Skeletal muscle satellite cell (primary cell): ENCODE measurements around the gene SLC18B1.

Experiments
- H3K27me3 ChIP-seq: 2 replicates; pipeline ENCODE4 v1.7.0; 2013; ENCODE audit warnings: low read length; ENCODE audit not compliant: control insufficient read depth, insufficient read depth
- H3K36me3 ChIP-seq: 2 replicates; pipeline ENCODE4 v1.7.0; 2013; ENCODE audit warnings: mild to moderate bottlenecking, control low read depth, low read length; ENCODE audit not compliant: insufficient read depth
- H3K4me1 ChIP-seq: 2 replicates; pipeline ENCODE4 v1.7.0; 2013; ENCODE audit warnings: low read length; ENCODE audit not compliant: control insufficient read depth, insufficient read depth
- H3K4me2 ChIP-seq: 2 replicates; pipeline ENCODE4 v1.7.0; 2013; ENCODE audit warnings: mild to moderate bottlenecking, low read length
- H3K4me3 ChIP-seq: 2 replicates; pipeline ENCODE4 v1.7.0; 2013; ENCODE audit warnings: low read length
- H3K9ac ChIP-seq: 2 replicates; pipeline ENCODE4 v1.7.0; 2013; ENCODE audit warnings: mild to moderate bottlenecking, low read depth, low read length, moderate library complexity
- H3K9me3 ChIP-seq: replicated peaks from 2 replicates; pipeline ENCODE4 v1.7.0; 2013; ENCODE audit warnings: mild to moderate bottlenecking, control low read depth, low read length
- small RNA-seq: library from RNA; depleted of rRNA; stranded (forward); fragments of <200 nt; gene quantifications from one replicate; pipeline ENCODE3, GENCODE V24; 2012

SLC18B1 gene

DNA sequence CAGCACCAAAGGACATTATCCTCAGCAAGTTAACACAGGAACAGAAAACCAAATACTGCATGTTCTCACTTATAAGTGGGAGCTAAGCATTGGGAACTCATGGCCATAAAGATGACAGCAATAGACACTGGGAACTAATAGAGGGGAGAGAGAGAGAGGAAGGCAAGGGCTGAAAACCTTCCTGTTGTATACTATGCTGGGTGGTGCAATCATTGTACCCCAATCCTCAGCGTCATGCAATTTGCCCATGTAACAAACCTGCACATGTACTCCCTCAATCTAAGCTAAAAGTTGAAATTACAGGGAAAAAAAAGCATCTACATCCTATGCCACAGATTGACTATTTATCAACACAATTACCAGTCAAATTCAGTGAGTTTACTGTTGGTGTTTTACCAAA is 64.6 kb downstream of the SLC18B1 start:
- Histone ChIP-seq H3K4me3 (no peak overlapping the region), H3K9ac (no peak overlapping the region)

DNA sequence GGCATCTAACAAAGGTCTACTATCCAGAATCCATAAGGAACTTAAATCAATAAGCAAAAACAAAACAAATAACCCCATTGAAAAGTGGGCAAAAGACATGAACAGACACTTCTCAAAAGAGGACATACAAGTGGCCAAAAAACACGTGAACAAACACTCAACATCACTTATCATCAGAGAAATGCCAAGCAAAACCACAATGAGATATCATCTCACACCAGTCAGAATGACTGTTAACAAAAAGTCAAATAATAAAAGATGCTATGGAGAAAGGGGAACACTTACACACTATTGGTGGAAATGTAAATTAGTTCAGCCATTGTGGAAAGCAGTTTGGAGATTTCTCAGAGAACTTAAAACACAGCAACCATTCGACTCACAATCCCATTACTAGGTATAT is 65.2 kb downstream of the SLC18B1 start:
- no peak overlapping the region for H3K4me3 ChIP-seq
- H3K9me3 ChIP-seq: no peaks in the 10 kb centered on the region
- no peaks in the 10 kb centered on the region for H3K4me1 ChIP-seq
- no peak overlapping the region for H3K9ac ChIP-seq
- H3K4me2 ChIP-seq: no peak overlapping the region
- no peaks in the 10 kb centered on the region for H3K36me3 ChIP-seq
- peaks cover 8% of the 10 kb centered on the region for H3K27me3 ChIP-seq

More for the DNA sequence above, 64.6 kb downstream of the SLC18B1 start:
- Histone ChIP-seq H3K4me2 (no peak overlapping the region), H3K9me3 (no peaks in the 10 kb centered on the region), H3K4me1 (no peaks in the 10 kb centered on the region), H3K27me3 (peaks cover 11% of the 10 kb centered on the region), H3K36me3 (no peaks in the 10 kb centered on the region)

- Histone ChIP-seq H3K36me3 (no peaks in the 10 kb centered on the region), H3K4me1 (no peaks in the 10 kb centered on the region)
These were observed 67.4 kb downstream of the SLC18B1 start for GRCh38 chr6:132731086-132731485.

DNA sequence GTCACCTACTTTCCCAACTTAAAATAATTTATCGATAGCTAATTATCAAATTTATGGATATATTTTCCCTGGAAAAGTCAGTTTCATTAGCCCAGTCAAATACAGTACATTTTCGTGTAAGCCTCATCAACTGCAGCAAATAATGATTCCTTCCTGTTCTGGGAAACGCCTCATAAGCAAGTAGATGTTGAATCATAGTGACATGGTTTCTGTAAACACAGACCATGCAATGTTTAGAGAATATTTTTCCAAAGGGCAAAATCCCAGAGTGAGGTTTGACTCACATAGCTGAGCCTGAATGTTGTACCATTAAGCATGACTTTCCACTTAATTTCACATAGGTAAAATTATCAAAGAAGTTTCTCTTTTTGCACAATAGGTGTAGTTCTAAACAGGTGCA is 67.9 kb downstream of the SLC18B1 start:
- H3K4me1 ChIP-seq: no peaks in the 10 kb centered on the region
- H3K9me3 ChIP-seq: no peaks in the 10 kb centered on the region
- H3K9ac ChIP-seq: no peak overlapping the region
- H3K4me2 ChIP-seq: no peak overlapping the region
- H3K4me3 ChIP-seq: no peak overlapping the region
- no peaks in the 10 kb centered on the region for H3K27me3 ChIP-seq
- H3K36me3 ChIP-seq: no peaks in the 10 kb centered on the region

More at GRCh38 chr6:132731086-132731485, 67.4 kb downstream of the SLC18B1 start:
- H3K27me3 ChIP-seq: peaks cover 2% of the 10 kb centered on the region
- H3K4me2 ChIP-seq: no peak overlapping the region
- H3K9ac ChIP-seq: no peak overlapping the region
- no peak overlapping the region for H3K4me3 ChIP-seq
- no peaks in the 10 kb centered on the region for H3K9me3 ChIP-seq

GRCh38 chr6:132728616-132729015 is 69.8 kb downstream of the SLC18B1 start:
- no peaks in the 10 kb centered on the region for H3K36me3 ChIP-seq

DNA sequence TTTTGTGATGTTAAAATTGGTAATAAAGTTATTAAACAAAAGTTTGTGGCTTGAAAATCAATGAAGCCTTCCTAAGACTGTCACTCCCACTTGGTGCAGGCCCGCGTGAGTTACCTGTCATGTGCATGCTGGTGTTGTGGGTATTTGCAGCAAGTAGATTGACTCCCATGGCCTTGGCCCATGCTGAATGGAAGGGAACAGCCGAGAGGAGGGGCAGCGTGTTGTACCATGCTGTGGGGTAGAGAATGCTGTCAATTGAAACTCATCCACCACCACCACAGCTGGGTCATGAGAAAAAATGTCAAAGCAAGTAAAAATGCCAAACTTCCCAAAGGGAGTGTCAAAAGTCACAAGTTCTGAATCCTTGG is 71.8 kb downstream of the SLC18B1 start:
- Histone ChIP-seq H3K4me1 (no peaks in the 10 kb centered on the region), H3K27me3 (no peaks in the 10 kb centered on the region), H3K9ac (no peak overlapping the region), H3K9me3 (no peaks in the 10 kb centered on the region), H3K4me2 (no peak overlapping the region), H3K36me3 (no peaks in the 10 kb centered on the region), H3K4me3 (no peak overlapping the region)

More at GRCh38 chr6:132728616-132729015, 69.8 kb downstream of the SLC18B1 start:
- Histone ChIP-seq H3K4me2 (no peak overlapping the region), H3K9ac (no peak overlapping the region), H3K27me3 (no peaks in the 10 kb centered on the region), H3K4me1 (no peaks in the 10 kb centered on the region), H3K4me3 (no peak overlapping the region), H3K9me3 (no peaks in the 10 kb centered on the region)

- Histone ChIP-seq H3K4me3 (no peak overlapping the region), H3K9me3 (no peaks in the 10 kb centered on the region), H3K4me1 (no peaks in the 10 kb centered on the region), H3K36me3 (no peaks in the 10 kb centered on the region), H3K9ac (no peak overlapping the region), H3K4me2 (no peak overlapping the region), H3K27me3 (no peaks in the 10 kb centered on the region)
These were observed 72.4 kb downstream of the SLC18B1 start for GRCh38 chr6:132725947-132726607.

- Histone ChIP-seq H3K4me2 (no peak overlapping the region), H3K9ac (no peak overlapping the region), H3K4me1 (no peaks in the 10 kb centered on the region), H3K27me3 (no peaks in the 10 kb centered on the region), H3K36me3 (no peaks in the 10 kb centered on the region), H3K9me3 (no peaks in the 10 kb centered on the region), H3K4me3 (no peak overlapping the region)
These were observed 73.0 kb downstream of the SLC18B1 start for GRCh38 chr6:132725471-132725870.

DNA sequence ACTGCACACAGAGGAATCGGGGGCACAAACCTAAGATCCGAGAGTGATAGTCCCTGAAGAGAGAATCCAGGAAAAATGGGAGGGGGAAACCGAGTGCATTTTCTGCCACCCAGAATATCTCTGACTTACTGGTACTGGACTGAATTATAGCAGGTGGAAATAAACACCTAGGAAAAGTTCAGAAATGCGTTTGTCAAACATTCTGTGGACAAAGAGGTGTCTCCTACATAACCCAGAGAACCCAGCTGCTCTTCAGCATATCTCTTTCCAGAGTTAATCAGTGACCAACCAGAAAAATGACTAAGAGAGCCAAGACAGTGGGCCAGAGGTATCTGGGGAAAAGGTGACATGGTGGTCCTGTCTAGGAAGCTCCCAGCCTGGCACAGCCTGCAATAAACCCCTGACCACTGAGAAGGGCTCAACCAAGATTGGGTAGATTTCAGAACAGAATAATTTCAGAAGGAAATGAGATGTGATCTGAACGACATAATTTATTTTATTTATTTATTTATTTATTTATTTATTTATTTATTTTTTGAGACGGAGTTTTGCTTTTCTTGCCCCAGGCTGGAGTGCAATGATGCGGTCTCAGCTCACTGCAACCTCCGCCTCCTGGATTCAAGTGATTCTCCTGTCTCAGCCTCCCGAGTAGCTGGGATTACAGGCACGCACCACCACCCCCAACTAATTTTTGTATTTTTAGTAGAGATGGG is 78.5 kb downstream of the SLC18B1 start:
- Histone ChIP-seq H3K27me3 (no peaks in the 10 kb centered on the region), H3K9ac (no peak overlapping the region), H3K36me3 (no peaks in the 10 kb centered on the region), H3K9me3 (no peaks in the 10 kb centered on the region), H3K4me2 (no peak overlapping the region), H3K4me1 (no peaks in the 10 kb centered on the region), H3K4me3 (no peak overlapping the region)

Small RNA genes within 50 kb of the gene (small RNA-seq; reads per million reads assigned to genes)
- gene SNORA33 (1,084 reads per million, percentile 99 among the genes with 10 or more reads in this experiment), gene SNORD100 (58.5 reads per million, percentile 96 among the genes with 10 or more reads in this experiment), gene SNORD101 (3,639 reads per million, percentile 100 among the genes with 10 or more reads in this experiment)
